ENCODE data around the gene EVX2.

The EVX2 gene

GRCh38 chr2:176066645-176067588 is 16.8 kb downstream of the EVX2 start:
- DNase-seq (ENCODE audit: low spot score): no peak

- DNase-seq (ENCODE audit: low spot score): no peak
Observed at GRCh38 chr2:176063958-176064357, 19.8 kb downstream of the EVX2 start.

DNA sequence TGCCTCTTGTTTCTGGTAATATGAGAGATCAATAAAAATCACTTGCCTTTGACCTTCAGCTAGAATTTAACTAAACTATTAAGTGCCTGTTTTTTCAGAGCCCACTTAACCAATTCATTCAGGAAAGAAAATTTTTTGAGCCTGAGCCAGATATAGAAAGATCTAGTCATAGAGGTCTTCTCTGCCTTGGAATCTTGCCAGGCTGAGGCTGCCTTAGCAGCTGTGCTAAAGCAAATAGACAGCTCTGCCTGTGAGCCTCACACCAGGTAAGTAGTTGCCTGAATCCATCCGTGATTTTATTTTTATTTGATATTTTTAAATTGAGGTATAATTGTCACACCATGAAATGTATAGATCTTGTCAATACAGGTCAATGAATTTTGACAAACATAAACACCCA is 27.4 kb downstream of the EVX2 start:
- no peak for DNase-seq (ENCODE audit: low spot score)

DNA sequence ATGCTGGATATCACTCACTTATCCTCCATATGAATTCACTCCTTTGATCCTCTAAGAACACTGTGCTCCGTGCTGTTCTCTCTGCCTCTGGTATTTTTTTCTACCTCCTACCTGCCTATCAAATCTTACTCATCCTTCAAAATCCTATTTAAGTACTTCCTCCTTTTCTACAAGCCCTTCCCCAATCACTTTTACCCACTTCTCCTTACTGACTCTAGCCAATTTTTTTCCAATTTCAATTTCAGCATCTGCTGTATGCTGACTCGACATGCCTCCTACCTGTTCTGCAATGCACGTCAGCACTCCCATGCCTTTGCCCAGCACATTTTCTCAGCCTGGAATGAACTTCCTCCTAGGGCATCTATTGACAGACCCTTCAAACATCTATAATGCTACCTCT is 44.4 kb downstream of the EVX2 start:
- DNase-seq (ENCODE audit: low spot score): peak; percentile 65

DNA sequence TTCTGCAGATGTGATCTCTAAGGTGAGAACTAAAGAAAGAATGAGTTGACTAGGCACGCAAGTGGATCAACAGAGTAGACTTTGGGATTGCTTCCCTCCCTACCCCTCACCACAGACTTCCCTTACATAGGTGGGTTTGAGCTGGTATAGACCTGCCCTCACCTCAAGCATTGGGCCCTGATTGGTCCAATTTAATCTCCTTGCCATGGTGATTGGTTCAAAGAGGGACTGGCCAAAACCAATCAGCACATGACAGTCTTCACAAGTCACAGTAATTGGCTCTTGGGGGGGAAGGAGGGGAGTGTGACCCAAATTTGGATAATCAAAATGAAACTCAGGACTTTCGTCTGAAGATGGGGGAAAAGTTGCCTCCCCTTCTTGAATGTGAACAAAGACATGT is 45.1 kb downstream of the EVX2 start:
- no peak for DNase-seq (ENCODE audit: low spot score)

GRCh38 chr2:176035013-176035691 is 48.6 kb downstream of the EVX2 start:
- DNase-seq (ENCODE audit: low spot score): no peak

- DNase-seq (ENCODE audit: low spot score): no peak
Observed at GRCh38 chr2:176027806-176028205, 56.0 kb downstream of the EVX2 start.

All from putamen (tissue), 1 donor.